Right atrium auricular region (tissue), 2 donors: Measurements from ENCODE around the gene KAZN. TPM values are rescaled to one million over a fixed set of nuclear protein-coding genes. Genes with fewer than 3 reads are reported as not detected.

Source experiments
- DNase-seq: peaks from one replicate; pipeline ENCODE4 v3.0.0-alpha.2; 2019; ENCODE audit warnings: low spot score
- H3K27ac ChIP-seq, 2 donors: fragments of 200-600 bp; sonication (generic); 1 replicate in 1 of 2; 2 replicates in 1 of 2; pipeline ENCODE4 v1.5.1; 2016 to 2019
- H3K27me3 ChIP-seq, 2 donors: fragments of 200-600 bp; sonication (generic); one replicate each; pipeline versions ENCODE4 v1.5.1 to v1.6.0; 2017 to 2019
- H3K36me3 ChIP-seq: fragments of 200-600 bp; sonication (generic); one replicate; pipeline ENCODE4 v1.5.1; 2016
- H3K4me1 ChIP-seq, 2 donors: fragments of 200-600 bp; sonication (generic); one replicate each; pipeline versions ENCODE4 v1.5.1 to v1.6.0; 2017 to 2019
- H3K4me3 ChIP-seq, 2 donors: fragments of 200-600 bp; sonication (generic); 1 replicate in 1 of 2; 2 replicates in 1 of 2; pipeline ENCODE4 v1.5.1; 2017 to 2019; ENCODE audit warnings: mild to moderate bottlenecking in 1 of 2, moderate library complexity in 1 of 2
- H3K9me3 ChIP-seq, 2 donors: fragments of 200-600 bp; sonication (generic); one replicate each; pipeline ENCODE4 v1.5.1; 2019
- CTCF ChIP-seq, 2 donors: fragments of 200-600 bp; sonication (generic); IDR thresholded peaks; one replicate each; pipeline ENCODE4 v1.5.1; 2019; ENCODE audit warnings: antibody characterized with exemption in 2 of 2
- total RNA-seq, 2 donors: library from RNA; depleted of rRNA; stranded (reverse); fragments of >200 nt; gene quantifications; one replicate each; pipeline ENCODE4 v1.1.0, GENCODE V29; 2016

The KAZN gene
- total RNA-seq, 2 donors from 2014 or later: 3.9 to 6.8 TPM

GRCh38 chr1:14822996-14823395 is 224.5 kb downstream of the KAZN start:
- Histone ChIP-seq H3K36me3 (no peaks in the 10 kb centered on the region), H3K4me3 (no peak overlapping the region), H3K4me1 (no peaks in the 10 kb centered on the region), H3K27me3 (no peaks in the 10 kb centered on the region), H3K27ac (no peak overlapping the region), H3K9me3 (no peaks in the 10 kb centered on the region)
- no peak for TF ChIP-seq CTCF (IDR thresholded peaks at IDR 0.05)
- DNase-seq: no peak

- Histone ChIP-seq H3K27me3 (no peaks in the 10 kb centered on the region), H3K27ac (no peak overlapping the region), H3K4me1 (no peaks in the 10 kb centered on the region), H3K9me3 (no peaks in the 10 kb centered on the region), H3K36me3 (no peaks in the 10 kb centered on the region), H3K4me3 (no peak overlapping the region)
- no peak for TF ChIP-seq CTCF (IDR thresholded peaks at IDR 0.05)
- no peak for DNase-seq
These were observed 225.9 kb downstream of the KAZN start for GRCh38 chr1:14824314-14824915.

GRCh38 chr1:14825396-14825795 is 226.9 kb downstream of the KAZN start:
- no peak for DNase-seq
- H3K27me3 ChIP-seq: no peaks in the 10 kb centered on the region
- H3K36me3 ChIP-seq: no peaks in the 10 kb centered on the region
- no peaks in the 10 kb centered on the region for H3K9me3 ChIP-seq
- H3K4me3 ChIP-seq: no peak overlapping the region
- no peaks in the 10 kb centered on the region for H3K4me1 ChIP-seq
- TF ChIP-seq CTCF (IDR thresholded peaks at IDR 0.05): no peak
- no peak overlapping the region for H3K27ac ChIP-seq

GRCh38 chr1:14826172-14826636 is 227.7 kb downstream of the KAZN start:
- Histone ChIP-seq H3K36me3 (no peaks in the 10 kb centered on the region), H3K9me3 (no peaks in the 10 kb centered on the region), H3K4me1 (no peaks in the 10 kb centered on the region), H3K4me3 (no peak overlapping the region), H3K27ac (no peak overlapping the region), H3K27me3 (no peaks in the 10 kb centered on the region)
- TF ChIP-seq CTCF (IDR thresholded peaks at IDR 0.05): no peak
- DNase-seq: peak; percentile 60

- H3K4me1 ChIP-seq: no peaks in the 10 kb centered on the region
- TF ChIP-seq CTCF (IDR thresholded peaks at IDR 0.05): no peak
- no peak overlapping the region for H3K27ac ChIP-seq
- DNase-seq: no peak
- H3K9me3 ChIP-seq: no peaks in the 10 kb centered on the region
- H3K4me3 ChIP-seq: no peak overlapping the region
- H3K27me3 ChIP-seq: no peaks in the 10 kb centered on the region
- no peaks in the 10 kb centered on the region for H3K36me3 ChIP-seq
These were observed 228.3 kb downstream of the KAZN start for GRCh38 chr1:14826731-14827326.

GRCh38 chr1:14827870-14828269 is 229.4 kb downstream of the KAZN start:
- Histone ChIP-seq H3K27me3 (no peaks in the 10 kb centered on the region), H3K36me3 (no peaks in the 10 kb centered on the region), H3K9me3 (no peaks in the 10 kb centered on the region), H3K4me3 (no peak overlapping the region), H3K27ac (no peak overlapping the region), H3K4me1 (no peaks in the 10 kb centered on the region)
- no peak for DNase-seq
- no peak for TF ChIP-seq CTCF (IDR thresholded peaks at IDR 0.05)
